ENCODE measurements around the gene PWWP2A.

DNA sequence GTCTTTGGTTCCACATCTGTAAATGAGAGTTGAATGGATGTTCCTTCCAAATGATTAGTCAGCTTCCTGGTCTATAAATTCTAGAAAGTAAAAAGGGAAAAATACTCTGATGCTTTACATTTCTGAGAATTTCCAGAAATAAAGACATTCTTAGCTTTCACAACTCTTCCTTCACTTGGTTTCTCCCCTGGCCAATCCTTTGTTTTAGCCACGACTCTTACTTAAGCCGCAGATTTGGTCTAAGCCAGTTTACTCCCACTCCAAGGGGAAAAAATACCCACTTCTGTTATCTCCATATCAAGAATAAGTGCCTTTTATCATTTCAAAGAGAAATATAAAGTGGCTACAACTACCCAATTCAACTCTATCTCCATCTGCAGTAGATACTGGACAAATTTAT, 29.7 kb downstream of the PWWP2A start:
- TF ChIP-seq POLR2A (IDR thresholded peaks at IDR 0.05; ENCODE audit: low read depth, low read length), result no peak
- TF ChIP-seq POLR2AphosphoS5 (IDR thresholded peaks at IDR 0.05; ENCODE audit: low read depth, low read length), result no peak
- no peak for TF ChIP-seq TAF1 (IDR thresholded peaks at IDR 0.05; ENCODE audit: borderline replicate concordance, low read depth, low read length)
